Measurements from ENCODE around the gene CLCN1. TPM values are rescaled to one million over a fixed set of nuclear protein-coding genes. Genes with fewer than 3 reads are reported as not detected.

CLCN1 gene
- total and polyA plus RNA-seq, 2 of the 8 experiments (the other 6 are each of a cell fraction or from before 2014, with no cell fraction given), result 0.36 to 0.41 TPM

GRCh38 chr7:143327903-143328302 lies 12.0 kb downstream of the CLCN1 start:
- FAIRE-seq (no peak), DNase-seq (ENCODE audit: low read depth in 1 of 2, low spot score in 2 of 2) (no peak)
- Histone ChIP-seq H3K4me1 (replicated peaks in 1 of 4; ENCODE audit: control insufficient read depth in 3 of 4, insufficient read depth in 4 of 4, low read length in 3 of 4) (peaks cover 0 to 5% (median 0%) of the 10 kb centered on the region in 4 experiments; a peak in 1 of 7 replicates), H4K5ac (ENCODE audit: insufficient read length, low read depth, low read length) (no peak overlapping the region), H4K20me1 (replicated peaks in 1 of 2; ENCODE audit: control insufficient read depth in 1 of 2, insufficient read depth in 2 of 2, low read length in 2 of 2) (no peaks in the 10 kb centered on the region), H3K18ac (ENCODE audit: extremely low read depth, low read length) (no peak overlapping the region), H3K9me3 (ENCODE audit: insufficient read depth in 2 of 2, low read depth in 1 of 2, low read length in 1 of 2) (no peaks in the 10 kb centered on the region), H3K23me2 (ENCODE audit: low read depth, low read length) (no peaks in the 10 kb centered on the region), H3K27me3 (replicated peaks in 1 of 4; ENCODE audit: control insufficient read depth in 3 of 4, extremely low read depth in 1 of 4, insufficient read depth in 3 of 4, low read length in 3 of 4) (no peaks in the 10 kb centered on the region), H3K4me2 (ENCODE audit: insufficient read depth in 1 of 2, low read depth in 2 of 2, low read length in 2 of 2) (no peak overlapping the region), H3K9ac (replicated peaks in 1 of 4; ENCODE audit: extremely low read depth in 1 of 4, low read depth in 3 of 4, low read length in 3 of 4) (no peak overlapping the region), H2BK5ac (ENCODE audit: low read depth, low read length) (no peak overlapping the region), H3K79me2 (ENCODE audit: control insufficient read depth in 1 of 2, insufficient read depth in 2 of 2, low read length in 2 of 2) (no peaks in the 10 kb centered on the region), H2BK12ac (ENCODE audit: low read depth, low read length) (no peak overlapping the region), H4K8ac (ENCODE audit: extremely low read depth, insufficient read depth, low read length) (no peak overlapping the region), H2AK5ac (ENCODE audit: low read depth, low read length) (no peak overlapping the region), H2BK15ac (ENCODE audit: low read length) (no peak overlapping the region), H4K91ac (replicated peaks; ENCODE audit: insufficient read length, low read length) (no peak overlapping the region), H3K36me3 (ENCODE audit: control insufficient read depth in 2 of 4, insufficient read depth in 4 of 4, low read length in 3 of 4) (no peaks in the 10 kb centered on the region), H3K23ac (ENCODE audit: insufficient read length) (no peak overlapping the region), H3K27ac (ENCODE audit: low read depth, low read length) (no peak overlapping the region), H2BK20ac (ENCODE audit: low read length) (no peak overlapping the region), H3K14ac (ENCODE audit: insufficient read length) (no peak overlapping the region), H3K4ac (replicated peaks; ENCODE audit: insufficient read length, low read depth, low read length) (no peak overlapping the region), H2AFZ (ENCODE audit: low read length) (no peak overlapping the region), H3K56ac (replicated peaks; ENCODE audit: insufficient read length, low read depth, low read length) (no peak overlapping the region), H3K4me3 (ENCODE audit: extremely low read depth in 1 of 4, insufficient read depth in 2 of 4, low read depth in 3 of 4, low read length in 4 of 4) (no peak overlapping the region), H3K79me1 (ENCODE audit: low read depth, low read length) (no peaks in the 10 kb centered on the region), H2BK120ac (replicated peaks; ENCODE audit: low read depth, low read length) (no peak overlapping the region)
- TF ChIP-seq JUND (IDR thresholded peaks at IDR 0.05; ENCODE audit: low read length) (no peak), FOSL1 (IDR thresholded peaks at IDR 0.05; ENCODE audit: insufficient read depth, low read depth, low read length) (no peak), HDAC2 (IDR thresholded peaks at IDR 0.05; ENCODE audit: borderline replicate concordance in 1 of 2, low read depth in 2 of 2, low read length in 2 of 2) (no peak), NANOG (IDR thresholded peaks at IDR 0.05; ENCODE audit: insufficient read depth, low read depth, low read length, poor library complexity, severe bottlenecking) (no peak), CREB1 (IDR thresholded peaks at IDR 0.05) (no peak), MAX (IDR thresholded peaks at IDR 0.05) (no peak), TAF1 (IDR thresholded peaks at IDR 0.05; ENCODE audit: low read depth, low read length) (no peak), SP4 (IDR thresholded peaks at IDR 0.05; ENCODE audit: low read length) (no peak), TBP (IDR thresholded peaks at IDR 0.05; ENCODE audit: low read depth, low read length) (no peak), SUZ12 (IDR thresholded peaks at IDR 0.05; ENCODE audit: low read length) (no peak), EGR1 (IDR thresholded peaks at IDR 0.05; ENCODE audit: borderline replicate concordance, low read depth, low read length) (no peak)
- ChIA-PET POLR2A (ENCODE audit: partially characterized antibody) (interaction anchor here (0.8 to 1.6 kb wide), 3 partner anchors 19 to 80 kb away, joined by 3 to 6 read pairs (median 3); no protein-coding TSS in a partner anchor), CTCF (ENCODE audit: partially characterized antibody) (interaction anchor here (0.8 to 1.9 kb wide), 9 partner anchors 9 to 88 kb away, joined by 3 to 11 read pairs (median 5); partner anchors contain the start of gene CASP2)
- 91% methylated on average over 5 of the region's 5 CpGs; no CpG with 5 or more reads in 1 of the 2 experiments for WGBS, 2 experiments (ENCODE audit: extremely low coverage in 1 of 2, insufficient coverage in 1 of 2, insufficient read length in 1 of 2, insufficient replicate concordance in 2 of 2, low coverage in 1 of 2, low lambda C conversion rate in 2 of 2, missing lambda C conversion rate in 1 of 2)
